DOHH2 (cell line): ENCODE measurements around the gene TMEM176A.

ENCODE experiments used
- CTCF ChIP-seq: fragments of 200-600 bp; sonication (generic); IDR thresholded peaks from one replicate; pipeline ENCODE4 v1.5.1; 2014; ENCODE audit warnings: antibody characterized with exemption, mild to moderate bottlenecking, low read depth, low read length; ENCODE audit not compliant: poor library complexity, severe bottlenecking
- EZH2phosphoT487 ChIP-seq: fragments of 200-600 bp; sonication (generic); IDR thresholded peaks from 2 replicates; pipeline ENCODE4 v1.6.1; 2017; ENCODE audit warnings: borderline replicate concordance, mild to moderate bottlenecking, antibody characterized with exemption, low read length, moderate library complexity, mixed read lengths

- no peak for TF ChIP-seq CTCF
- no peak for TF ChIP-seq EZH2phosphoT487
These were observed 48.1 kb downstream of the TMEM176A start for GRCh38 chr7:150848561-150849115.
